Measurements from ENCODE around the gene PTPRN2.
"Not testable (repeated sequence)": the region's sequence is repeated elsewhere in the genome, so short reads cannot be mapped to it uniquely, and the experiment has no call there.

Gene PTPRN2

GRCh38 chr7:157789094-157789493 is 798.5 kb downstream of the PTPRN2 start:
- DNase-seq = no peak

- no peak for DNase-seq
Observed at GRCh38 chr7:157788573-157788972, 799.0 kb downstream of the PTPRN2 start.

GRCh38 chr7:157787275-157787701 is 800.3 kb downstream of the PTPRN2 start:
- no peak for DNase-seq

GRCh38 chr7:157786375-157787274 is 801.0 kb downstream of the PTPRN2 start:
- DNase-seq = no peak

- no peak for DNase-seq
Observed at GRCh38 chr7:157785486-157786186, 802.0 kb downstream of the PTPRN2 start.

- no peak for DNase-seq
Observed at GRCh38 chr7:157784979-157785441, 802.6 kb downstream of the PTPRN2 start.

- no peak for DNase-seq
Observed at GRCh38 chr7:157784041-157784835, 803.4 kb downstream of the PTPRN2 start.

- no peak for DNase-seq
Observed at GRCh38 chr7:157782041-157782440, 805.6 kb downstream of the PTPRN2 start.

GRCh38 chr7:157780721-157781120 is 806.9 kb downstream of the PTPRN2 start:
- DNase-seq = no peak

GRCh38 chr7:157780312-157780711 is 807.3 kb downstream of the PTPRN2 start:
- no peak for DNase-seq

- no peak for DNase-seq
Observed at GRCh38 chr7:157779206-157779605, 808.4 kb downstream of the PTPRN2 start.

GRCh38 chr7:157777194-157777762 is 810.3 kb downstream of the PTPRN2 start:
- DNase-seq = not testable (repeated sequence)

GRCh38 chr7:157775560-157776332 is 811.9 kb downstream of the PTPRN2 start:
- DNase-seq = no peak

GRCh38 chr7:157775021-157775559 is 812.5 kb downstream of the PTPRN2 start:
- DNase-seq = no peak

GRCh38 chr7:157774495-157774894 is 813.1 kb downstream of the PTPRN2 start:
- no peak for DNase-seq

GRCh38 chr7:157773361-157773760 is 814.3 kb downstream of the PTPRN2 start:
- no peak for DNase-seq

- DNase-seq = no peak
Observed at GRCh38 chr7:157772486-157773130, 815.0 kb downstream of the PTPRN2 start.

- no peak for DNase-seq
Observed at GRCh38 chr7:157771689-157772088, 815.9 kb downstream of the PTPRN2 start.

GRCh38 chr7:157770716-157771320 is 816.8 kb downstream of the PTPRN2 start:
- no peak for DNase-seq

- DNase-seq = no peak
Observed at GRCh38 chr7:157769526-157770215, 818.0 kb downstream of the PTPRN2 start.
